B cell (primary cell): ENCODE data around the gene TSHR. TPM values are rescaled to one million over a fixed set of nuclear protein-coding genes. Genes with fewer than 3 reads are reported as not detected.

Experiments used
- ATAC-seq: fragments of 200-7000 bp; cut with Tn5 transposase; one replicate; pipeline ENCODE4 v1.10.0; 2021; ENCODE audit warnings: low read depth, mild to moderate bottlenecking, moderate number of reproducible peaks, moderate library complexity
- CTCF ChIA-PET: fragments of 350-600 bp; sonication (Branson Sonifier 250); formaldehyde crosslinking; loops from one replicate; lab custom pipeline; 2021; ENCODE audit warnings: antibody characterized with exemption, inconsistent platforms; lab: Charles Lee
- POLR2A ChIA-PET: fragments of 350-600 bp; sonication (Branson Sonifier 250); formaldehyde crosslinking; loops from one replicate; lab custom pipeline; 2021; ENCODE audit warnings: antibody characterized with exemption; lab: Charles Lee
- DNase-seq: peaks from one replicate; pipeline ENCODE4 v3.0.0; 2013
- H2AFZ ChIP-seq: 2 replicates; pipeline ENCODE4 v1.6.1; 2012; ENCODE audit warnings: mild to moderate bottlenecking, low read depth, low read length; ENCODE audit not compliant: insufficient read depth, poor library complexity, severe bottlenecking
- H3K27ac ChIP-seq, 2 donors: 1 replicate in 1 of 2; 2 replicates in 1 of 2; pipeline ENCODE4 v1.5.1; 2012 to 2013; ENCODE audit warnings: low read length in 2 of 2, mild to moderate bottlenecking in 2 of 2, moderate library complexity in 1 of 2
- H3K27me3 ChIP-seq, 4 experiments: fragments of 200-600 bp in 1 of 4; sonication (generic) in 1 of 4; replicated peaks in 1 of 4; 1 replicate in 2 of 4; 2 replicates in 2 of 4; pipeline versions ENCODE4 v1.6.1 to v1.7.0; 2013 to 2016; ENCODE audit warnings: low read length in 3 of 4, mild to moderate bottlenecking in 2 of 4, mixed read lengths in 1 of 4, moderate library complexity in 1 of 4; ENCODE audit not compliant: insufficient read depth in 4 of 4, control insufficient read depth in 3 of 4; ENCODE audit errors: control extremely low read depth in 1 of 4
- H3K36me3 ChIP-seq, 2 experiments: replicated peaks in 1 of 2; 1 replicate in 1 of 2; 2 replicates in 1 of 2; pipeline versions ENCODE4 v1.6.1 to v1.7.1; 2013; ENCODE audit warnings: low read length in 1 of 2; ENCODE audit not compliant: insufficient read depth in 2 of 2, control insufficient read depth in 1 of 2; ENCODE audit errors: control extremely low read depth in 1 of 2, extremely low read depth in 1 of 2
- H3K4me1 ChIP-seq, 2 donors: fragments of 200-600 bp in 1 of 2; sonication (generic) in 1 of 2; 1 replicate in 1 of 2; 2 replicates in 1 of 2; pipeline versions ENCODE4 v1.5.1 to v1.6.1; 2013 to 2017; ENCODE audit warnings: low read length in 2 of 2; ENCODE audit not compliant: control insufficient read depth in 2 of 2, insufficient read depth in 2 of 2
- H3K4me2 ChIP-seq: replicated peaks from 2 replicates; pipeline ENCODE3; 2012; ENCODE audit warnings: mild to moderate bottlenecking, low read depth, low read length; ENCODE audit not compliant: poor library complexity, severe bottlenecking
- H3K4me3 ChIP-seq, 5 experiments: fragments of 200-600 bp in 1 of 5; sonication (generic) in 1 of 5; 1 replicate in 3 of 5; 2 replicates in 2 of 5; pipeline versions ENCODE4 v1.5.1 to v1.7.0; 2011 to 2016; ENCODE audit warnings: low read length in 4 of 5, mild to moderate bottlenecking in 4 of 5, low read depth in 2 of 5, control low read depth in 1 of 5, moderate library complexity in 1 of 5; ENCODE audit not compliant: insufficient read depth in 1 of 5; ENCODE audit errors: control extremely low read depth in 1 of 5, extremely low read depth in 1 of 5
- H3K79me2 ChIP-seq: fragments of 200-600 bp; sonication (generic); one replicate; pipeline ENCODE4 v1.6.0; 2016; ENCODE audit warnings: low read length; ENCODE audit not compliant: control insufficient read depth, insufficient read depth
- H3K9ac ChIP-seq: fragments of 200-600 bp; sonication (generic); 2 replicates; pipeline ENCODE4 v1.6.1; 2017; ENCODE audit warnings: mild to moderate bottlenecking, low read length, moderate library complexity
- H3K9me3 ChIP-seq, 3 donors: one replicate each; pipeline versions ENCODE4 v1.6.1 to v1.7.1; 2013; ENCODE audit warnings: low read length in 2 of 3; ENCODE audit not compliant: control insufficient read depth in 2 of 3, insufficient read depth in 1 of 3; ENCODE audit errors: control extremely low read depth in 1 of 3
- H4K20me1 ChIP-seq: 2 replicates; pipeline ENCODE4 v1.6.0; 2012; ENCODE audit warnings: mild to moderate bottlenecking, low read length; ENCODE audit not compliant: insufficient read depth, control insufficient read depth, poor library complexity, severe bottlenecking
- H3K27ac Mint-ChIP-seq: one replicate; pipeline ENCODE4 v1.8.0; 2021; ENCODE audit warnings: mixed read lengths
- H3K27me3 Mint-ChIP-seq: one replicate; pipeline ENCODE4 v1.8.0; 2021; ENCODE audit warnings: mixed read lengths
- H3K4me1 Mint-ChIP-seq: one replicate; pipeline ENCODE4 v1.8.0; 2021; ENCODE audit warnings: mixed read lengths
- H3K4me3 Mint-ChIP-seq: one replicate; pipeline ENCODE4 v1.8.0; 2021; ENCODE audit warnings: mixed read lengths
- H3K9me3 Mint-ChIP-seq: one replicate; pipeline ENCODE4 v1.8.0; 2022; ENCODE audit warnings: mixed read lengths; ENCODE audit not compliant: insufficient read depth
- CTCF ChIP-seq: fragments of 200-600 bp; IDR thresholded peaks from one replicate; pipeline ENCODE4 v1.8.0; 2022; ENCODE audit warnings: antibody characterized with exemption, mild to moderate bottlenecking
- EZH2 ChIP-seq: IDR thresholded peaks from 2 replicates; pipeline ENCODE4 v1.6.1; 2012; ENCODE audit warnings: borderline replicate concordance, low read depth, mild to moderate bottlenecking, moderate library complexity, low read length; ENCODE audit not compliant: insufficient read depth, poor library complexity, severe bottlenecking
- WGBS: methylation state at CpG from one replicate; pipeline ENCODE4 v1.1.5; 2013; ENCODE audit warnings: missing lambda C conversion rate; ENCODE audit not compliant: insufficient coverage; 5-methylcytosine and 5-hydroxymethylcytosine counted together
- intact Hi-C: fragments of 100-400 bp; cut with micrococcal nuclease; formaldehyde crosslinking; loops from one replicate; pipeline ENCODE4 v1.10.0; 2022
- polyA plus RNA-seq: library from polyadenylated mRNA; depleted of rRNA; stranded (reverse); fragments of >200 nt; gene quantifications from 2 replicates; pipeline ENCODE4 v1.2.3, GENCODE V29; 2012
- total RNA-seq, 2 donors: library from RNA; stranded (reverse); fragments of 120-200 nt in 1 of 2; gene quantifications; 1 replicate in 1 of 2; 2 replicates in 1 of 2; pipeline versions ENCODE4 v1.2.3 to v1.2.4, GENCODE V29; 2013 to 2022

The TSHR gene
- total and polyA plus RNA-seq, 2 donors (not counting 1 experiment from before 2014, with no cell fraction given) = 0.15 to 0.37 TPM

- POLR2A ChIA-PET = no interaction called here
- CTCF ChIA-PET = no interaction called here
Measured at GRCh38 chr14:80946187-80946586, 9.2 kb upstream of the TSHR start.

GRCh38 chr14:80946797-80947196, 8.6 kb upstream of the TSHR start:
- Histone ChIP-seq H3K79me2 (no peaks in the 10 kb centered on the region), H3K4me3 (no peak overlapping the region), H3K4me2 (no peak overlapping the region), H3K9ac (no peak overlapping the region), H3K27ac (no peak overlapping the region), H3K36me3 (no peaks in the 10 kb centered on the region), H4K20me1 (no peaks in the 10 kb centered on the region), H3K4me1 (peaks cover 8 to 9% of the 10 kb centered on the region in 2 donors), H3K9me3 (no peaks in the 10 kb centered on the region), H3K27me3 (peaks cover 0 to 4% (median 0%) of the 10 kb centered on the region in 4 experiments), H2AFZ (no peak overlapping the region)
- TF ChIP-seq CTCF (no peak), EZH2 (no peak)
- intact Hi-C loops = no loop called here
- no CpG with 5 or more reads among the region's 4 CpGs for WGBS
- Mint-ChIP-seq H3K4me1 (peaks cover 11% of the 10 kb centered on the region), H3K27me3 (peaks cover 16% of the 10 kb centered on the region), H3K27ac (no peak overlapping the region), H3K4me3 (no peak overlapping the region), H3K9me3 (no peaks in the 10 kb centered on the region)
- CTCF ChIA-PET = interaction anchor here (1.6 kb wide), 1 partner anchor 41 kb away, joined by 4 read pairs; no protein-coding TSS in a partner anchor
- no peak for DNase-seq
- POLR2A ChIA-PET = no interaction called here
- no peak for ATAC-seq

More at GRCh38 chr14:80946187-80946586, 9.2 kb upstream of the TSHR start:
- Mint-ChIP-seq H3K27me3 (peaks cover 16% of the 10 kb centered on the region), H3K9me3 (no peaks in the 10 kb centered on the region), H3K4me3 (no peak overlapping the region), H3K4me1 (peaks cover 15% of the 10 kb centered on the region), H3K27ac (no peak overlapping the region)
- Histone ChIP-seq H4K20me1 (no peaks in the 10 kb centered on the region), H3K79me2 (no peaks in the 10 kb centered on the region), H3K4me1 (peaks cover 10 to 13% of the 10 kb centered on the region in 2 donors), H3K27ac (no peak overlapping the region), H3K9me3 (no peaks in the 10 kb centered on the region), H3K4me3 (no peak overlapping the region), H3K9ac (no peak overlapping the region), H2AFZ (no peak overlapping the region), H3K36me3 (no peaks in the 10 kb centered on the region), H3K4me2 (no peak overlapping the region), H3K27me3 (peaks cover 0 to 4% (median 0%) of the 10 kb centered on the region in 4 experiments)
- TF ChIP-seq CTCF (no peak), EZH2 (no peak)
- no peak for DNase-seq
- WGBS = no CpG with 5 or more reads among the region's 1 CpG
- intact Hi-C loops = no loop called here
- no peak for ATAC-seq
